ENCODE data around the gene ZKSCAN1. TPM values are rescaled to one million over a fixed set of nuclear protein-coding genes. Genes with fewer than 3 reads are reported as not detected.
"Not testable (repeated sequence)": the region's sequence is repeated elsewhere in the genome, so short reads cannot be mapped to it uniquely, and the experiment has no call there.

Gene ZKSCAN1
- total RNA-seq, 2 donors from 2014 or later, result 64.9 to 70.6 TPM

- no peak for DNase-seq (ENCODE audit: low spot score)
- H3K36me3 Mint-ChIP-seq, result peaks cover 6% of the 10 kb centered on the region
- ATAC-seq, result no peak
- no peak overlapping the region for H3K4me3 Mint-ChIP-seq
- peaks cover 5 to 6% of the 10 kb centered on the region in 2 donors for H3K27me3 Mint-ChIP-seq
- peaks cover 6 to 12% of the 10 kb centered on the region in 2 donors for H3K4me1 Mint-ChIP-seq (ENCODE audit: low read depth in 2 of 2)
- no peak overlapping the region for H3K27ac Mint-ChIP-seq
- H3K9me3 Mint-ChIP-seq, result no peaks in the 10 kb centered on the region
Observed at GRCh38 chr7:100011516-100011915, 3.9 kb upstream of the ZKSCAN1 start.

GRCh38 chr7:100012385-100013327 lies 2.7 kb upstream of the ZKSCAN1 start:
- not testable (repeated sequence) for H3K9me3 Mint-ChIP-seq; H3K36me3 Mint-ChIP-seq; H3K27me3 Mint-ChIP-seq; DNase-seq (ENCODE audit: low spot score); H3K27ac Mint-ChIP-seq; H3K4me3 Mint-ChIP-seq; ATAC-seq
- H3K4me1 Mint-ChIP-seq (ENCODE audit: low read depth in 2 of 2), result peaks cover 12 to 20% of the 10 kb centered on the region in 2 donors

GRCh38 chr7:100013328-100013676 lies 2.1 kb upstream of the ZKSCAN1 start:
- H3K27ac Mint-ChIP-seq, result no peak overlapping the region

GRCh38 chr7:100016215-100016901 lies 962 bp downstream of the ZKSCAN1 start:
- Mint-ChIP-seq H3K27me3 (peaks cover 3% of the 10 kb centered on the region in 2 donors), H3K27ac (peak overlapping the region; percentile 92 to 96), H3K4me1 (ENCODE audit: low read depth in 2 of 2) (peaks cover 33 to 35% of the 10 kb centered on the region in 2 donors), H3K9me3 (no peaks in the 10 kb centered on the region), H3K36me3 (peaks cover 12% of the 10 kb centered on the region), H3K4me3 (peak overlapping the region; percentile 97)
- DNase-seq (ENCODE audit: low spot score), result no peak
- no peak for ATAC-seq

More at GRCh38 chr7:100013328-100013676, 2.1 kb upstream of the ZKSCAN1 start:
- peaks cover 15 to 25% of the 10 kb centered on the region in 2 donors for H3K4me1 Mint-ChIP-seq (ENCODE audit: low read depth in 2 of 2)
- H3K27me3 Mint-ChIP-seq, result peaks cover 5 to 6% of the 10 kb centered on the region in 2 donors
- peaks cover 12% of the 10 kb centered on the region for H3K36me3 Mint-ChIP-seq
- no peak for DNase-seq (ENCODE audit: low spot score)
- H3K9me3 Mint-ChIP-seq, result no peaks in the 10 kb centered on the region
- no peak overlapping the region for H3K4me3 Mint-ChIP-seq
- no peak for ATAC-seq

GRCh38 chr7:100017300-100017699 lies 1.9 kb downstream of the ZKSCAN1 start:
- H3K9me3 Mint-ChIP-seq, result no peaks in the 10 kb centered on the region
- no peak for DNase-seq (ENCODE audit: low spot score)
- H3K27me3 Mint-ChIP-seq, result no peaks in the 10 kb centered on the region
- peak overlapping the region; percentile 43 for H3K4me3 Mint-ChIP-seq
- H3K36me3 Mint-ChIP-seq, result peaks cover 12% of the 10 kb centered on the region
- ATAC-seq, result no peak
- peak overlapping the region in 1 of 2 donors; percentile 34 for H3K27ac Mint-ChIP-seq
- H3K4me1 Mint-ChIP-seq (ENCODE audit: low read depth in 2 of 2), result peaks cover 38 to 39% of the 10 kb centered on the region in 2 donors

GRCh38 chr7:100017875-100018274 lies 2.5 kb downstream of the ZKSCAN1 start:
- Mint-ChIP-seq H3K9me3 (no peaks in the 10 kb centered on the region), H3K27ac (peak overlapping the region; percentile 34 to 77), H3K27me3 (no peaks in the 10 kb centered on the region), H3K36me3 (peaks cover 12% of the 10 kb centered on the region), H3K4me1 (ENCODE audit: low read depth in 2 of 2) (peaks cover 39 to 40% of the 10 kb centered on the region in 2 donors), H3K4me3 (peak overlapping the region; percentile 43)
- no peak for DNase-seq (ENCODE audit: low spot score)
- ATAC-seq, result no peak

GRCh38 chr7:100019908-100020307 lies 4.5 kb downstream of the ZKSCAN1 start:
- no peak for DNase-seq (ENCODE audit: low spot score)
- H3K9me3 Mint-ChIP-seq, result no peaks in the 10 kb centered on the region
- H3K27me3 Mint-ChIP-seq, result no peaks in the 10 kb centered on the region
- H3K27ac Mint-ChIP-seq, result peak overlapping the region; percentile 76 to 77
- peaks cover 38 to 44% of the 10 kb centered on the region in 2 donors for H3K4me1 Mint-ChIP-seq (ENCODE audit: low read depth in 2 of 2)
- ATAC-seq, result no peak
- peaks cover 16% of the 10 kb centered on the region for H3K36me3 Mint-ChIP-seq
- peak overlapping the region; percentile 65 for H3K4me3 Mint-ChIP-seq

GRCh38 chr7:100021297-100021696 lies 5.9 kb downstream of the ZKSCAN1 start:
- no peaks in the 10 kb centered on the region for H3K27me3 Mint-ChIP-seq
- H3K4me1 Mint-ChIP-seq (ENCODE audit: low read depth in 2 of 2), result peaks cover 29 to 41% of the 10 kb centered on the region in 2 donors
- H3K27ac Mint-ChIP-seq, result peak overlapping the region; percentile 76 to 77
- H3K9me3 Mint-ChIP-seq, result no peaks in the 10 kb centered on the region
- DNase-seq (ENCODE audit: low spot score), result no peak
- peak overlapping the region; percentile 58 for H3K4me3 Mint-ChIP-seq
- H3K36me3 Mint-ChIP-seq, result peaks cover 13% of the 10 kb centered on the region
- peak; percentile 59 to 80 for ATAC-seq

- no peaks in the 10 kb centered on the region for H3K9me3 Mint-ChIP-seq
- peaks cover 8% of the 10 kb centered on the region for H3K36me3 Mint-ChIP-seq
- ATAC-seq (no peak), DNase-seq (ENCODE audit: low spot score) (no peak)
- peaks cover 19 to 33% of the 10 kb centered on the region in 2 donors for H3K4me1 Mint-ChIP-seq (ENCODE audit: low read depth in 2 of 2)
- H3K4me3 Mint-ChIP-seq, result peak overlapping the region; percentile 30
- peak overlapping the region; percentile 76 to 77 for H3K27ac Mint-ChIP-seq
- no peaks in the 10 kb centered on the region for H3K27me3 Mint-ChIP-seq
Observed at GRCh38 chr7:100022621-100023020, 7.2 kb downstream of the ZKSCAN1 start.

- H3K27me3 Mint-ChIP-seq, result no peaks in the 10 kb centered on the region
- peaks cover 4% of the 10 kb centered on the region for H3K36me3 Mint-ChIP-seq
- ATAC-seq (no peak), DNase-seq (ENCODE audit: low spot score) (no peak)
- peak overlapping the region; percentile 20 for H3K4me3 Mint-ChIP-seq
- H3K4me1 Mint-ChIP-seq (ENCODE audit: low read depth in 2 of 2), result peaks cover 13 to 28% of the 10 kb centered on the region in 2 donors
- no peaks in the 10 kb centered on the region for H3K9me3 Mint-ChIP-seq
- H3K27ac Mint-ChIP-seq, result peak overlapping the region; percentile 76 to 77
Observed at GRCh38 chr7:100023526-100023925, 8.1 kb downstream of the ZKSCAN1 start.

- no peak for DNase-seq (ENCODE audit: low spot score)
- Mint-ChIP-seq H3K4me1 (ENCODE audit: low read depth in 2 of 2) (peaks cover 13 to 25% of the 10 kb centered on the region in 2 donors), H3K27me3 (no peaks in the 10 kb centered on the region), H3K9me3 (no peaks in the 10 kb centered on the region), H3K4me3 (peak overlapping the region; percentile 22), H3K27ac (peak overlapping the region; percentile 76 to 77), H3K36me3 (peaks cover 4% of the 10 kb centered on the region)
- no peak for ATAC-seq
Observed at GRCh38 chr7:100024020-100024619, 8.7 kb downstream of the ZKSCAN1 start.

- peaks cover 10% of the 10 kb centered on the region for H3K36me3 Mint-ChIP-seq
- H3K9me3 Mint-ChIP-seq, result no peaks in the 10 kb centered on the region
- H3K4me1 Mint-ChIP-seq (ENCODE audit: low read depth in 2 of 2), result peaks cover 0 to 16% of the 10 kb centered on the region in 2 donors
- ATAC-seq (no peak), DNase-seq (ENCODE audit: low spot score) (no peak)
- H3K27me3 Mint-ChIP-seq, result no peaks in the 10 kb centered on the region
- H3K27ac Mint-ChIP-seq, result no peak overlapping the region
- H3K4me3 Mint-ChIP-seq, result no peak overlapping the region
Observed at GRCh38 chr7:100027197-100027596, 11.8 kb downstream of the ZKSCAN1 start.

GRCh38 chr7:100029596-100029995 lies 14.2 kb downstream of the ZKSCAN1 start:
- Mint-ChIP-seq H3K9me3 (no peaks in the 10 kb centered on the region), H3K4me1 (ENCODE audit: low read depth in 2 of 2) (peaks cover 0 to 10% of the 10 kb centered on the region in 2 donors), H3K36me3 (peaks cover 17% of the 10 kb centered on the region), H3K4me3 (no peak overlapping the region), H3K27me3 (no peaks in the 10 kb centered on the region), H3K27ac (peak overlapping the region in 1 of 2 donors; percentile 34)
- ATAC-seq (no peak), DNase-seq (ENCODE audit: low spot score) (no peak)

Data from natural killer cell treated with Interleukin-12 subunit alpha and Interleukin-12 subunit beta and Interleukin-15 and Interleukin-18, amount 100 ng/mL, for 72 hours (primary cell).